HUES64 (cell line): ENCODE results near the gene LEUTX.
"Not testable (repeated sequence)": the region's sequence is repeated elsewhere in the genome, so short reads cannot be mapped to it uniquely, and the experiment has no call there.

Source experiments
- H3K27ac ChIP-seq: 2 replicates; pipeline ENCODE4 v1.7.0; 2013; ENCODE audit warnings: low read depth, low read length, inconsistent platforms
- H3K27me3 ChIP-seq: 2 replicates; pipeline ENCODE4 v1.6.1; 2013; ENCODE audit warnings: mild to moderate bottlenecking, low read length; ENCODE audit not compliant: insufficient read depth
- H3K36me3 ChIP-seq: 2 replicates; pipeline ENCODE4 v1.6.1; 2013; ENCODE audit warnings: mild to moderate bottlenecking, low read length; ENCODE audit not compliant: insufficient read depth
- H3K4me1 ChIP-seq: 2 replicates; pipeline ENCODE4 v1.6.1; 2013; ENCODE audit warnings: mild to moderate bottlenecking, low read length, moderate library complexity; ENCODE audit not compliant: insufficient read depth
- H3K4me3 ChIP-seq: 2 replicates; pipeline ENCODE4 v1.5.1; 2013; ENCODE audit warnings: mild to moderate bottlenecking, low read length, moderate library complexity
- H3K9ac ChIP-seq: 2 replicates; pipeline ENCODE4 v1.6.1; 2013; ENCODE audit warnings: mild to moderate bottlenecking, low read depth, low read length
- H3K9me3 ChIP-seq: 2 replicates; pipeline ENCODE4 v1.6.1; 2013; ENCODE audit warnings: low read depth, low read length; ENCODE audit not compliant: insufficient read depth
- WGBS: fragments of 150-250, 120-280 bp; methylation state at CpG from one replicate; pipeline ENCODE4 v1.1.7; 2013; ENCODE audit warnings: missing lambda C conversion rate; 5-methylcytosine and 5-hydroxymethylcytosine counted together

LEUTX gene

GRCh38 chr19:39746836-39747529, 31.7 kb upstream of the LEUTX start:
- no peaks in the 10 kb centered on the region for H3K36me3 ChIP-seq
- no peak overlapping the region for H3K27ac ChIP-seq
- H3K4me1 ChIP-seq: no peaks in the 10 kb centered on the region
- no peaks in the 10 kb centered on the region for H3K9me3 ChIP-seq
- no peak overlapping the region for H3K4me3 ChIP-seq
- no peak overlapping the region for H3K9ac ChIP-seq
- peaks cover 14% of the 10 kb centered on the region; the same call in 1 of the 2 replicates for H3K27me3 ChIP-seq
- 84% methylated on average over 4 of the region's 4 CpGs for WGBS

GRCh38 chr19:39749981-39750380, 28.7 kb upstream of the LEUTX start:
- Histone ChIP-seq H3K36me3 (no peaks in the 10 kb centered on the region), H3K9ac (no peak overlapping the region), H3K27ac (no peak overlapping the region), H3K4me3 (no peak overlapping the region), H3K27me3 (0 out of 2 replicates have a peak, but pooled peaks cover 9% of the 10 kb centered on the region), H3K4me1 (no peaks in the 10 kb centered on the region), H3K9me3 (no peaks in the 10 kb centered on the region)
- 87% methylated on average over 5 of the region's 5 CpGs for WGBS

GRCh38 chr19:39752390-39752789, 26.3 kb upstream of the LEUTX start:
- Histone ChIP-seq H3K4me3 (no peak overlapping the region), H3K27me3 (peaks cover 10% of the 10 kb centered on the region; the same call in 1 of the 2 replicates), H3K4me1 (no peaks in the 10 kb centered on the region), H3K36me3 (no peaks in the 10 kb centered on the region), H3K27ac (no peak overlapping the region), H3K9ac (no peak overlapping the region), H3K9me3 (no peaks in the 10 kb centered on the region)

GRCh38 chr19:39752795-39753194, 25.9 kb upstream of the LEUTX start:
- H3K9ac ChIP-seq: no peak overlapping the region
- H3K36me3 ChIP-seq: no peaks in the 10 kb centered on the region
- no peak overlapping the region for H3K27ac ChIP-seq
- no peak overlapping the region for H3K4me3 ChIP-seq
- H3K9me3 ChIP-seq: no peaks in the 10 kb centered on the region
- H3K4me1 ChIP-seq: no peaks in the 10 kb centered on the region
- H3K27me3 ChIP-seq: peaks cover 11% of the 10 kb centered on the region

GRCh38 chr19:39754544-39754943, 24.1 kb upstream of the LEUTX start:
- no peak overlapping the region for H3K27ac ChIP-seq
- H3K27me3 ChIP-seq: peaks cover 12% of the 10 kb centered on the region
- H3K36me3 ChIP-seq: no peaks in the 10 kb centered on the region
- H3K9me3 ChIP-seq: no peaks in the 10 kb centered on the region
- WGBS: 93% methylated on average over 1 of the region's 2 CpGs
- H3K9ac ChIP-seq: no peak overlapping the region
- H3K4me3 ChIP-seq: no peak overlapping the region
- H3K4me1 ChIP-seq: no peaks in the 10 kb centered on the region

- 67% methylated on average over 3 of the region's 3 CpGs for WGBS
These were observed 23.7 kb upstream of the LEUTX start for GRCh38 chr19:39754971-39755370.

GRCh38 chr19:39759457-39760184, 19.0 kb upstream of the LEUTX start:
- Histone ChIP-seq H3K27ac (no peak overlapping the region), H3K4me1 (no peaks in the 10 kb centered on the region), H3K27me3 (peaks cover 12% of the 10 kb centered on the region), H3K4me3 (no peak overlapping the region), H3K9ac (no peak overlapping the region), H3K9me3 (no peaks in the 10 kb centered on the region), H3K36me3 (no peaks in the 10 kb centered on the region)
- WGBS: 93% methylated on average over 4 of the region's 4 CpGs

More at GRCh38 chr19:39754971-39755370, 23.7 kb upstream of the LEUTX start:
- Histone ChIP-seq H3K27me3 (peaks cover 12% of the 10 kb centered on the region), H3K4me3 (no peak overlapping the region), H3K9ac (no peak overlapping the region), H3K9me3 (no peaks in the 10 kb centered on the region), H3K36me3 (no peaks in the 10 kb centered on the region), H3K27ac (no peak overlapping the region), H3K4me1 (no peaks in the 10 kb centered on the region)

GRCh38 chr19:39761851-39762250, 16.8 kb upstream of the LEUTX start:
- not testable (repeated sequence) for H3K9ac ChIP-seq, H3K27me3 ChIP-seq, H3K4me1 ChIP-seq, H3K9me3 ChIP-seq, H3K27ac ChIP-seq, H3K4me3 ChIP-seq, H3K36me3 ChIP-seq
- WGBS: 93% methylated on average over 1 of the region's 1 CpG

- peaks cover 16% of the 10 kb centered on the region for H3K4me1 ChIP-seq
- H3K9me3 ChIP-seq: 0 out of 2 replicates have a peak, but pooled peaks cover 5% of the 10 kb centered on the region
- 48% methylated on average over 15 of the region's 16 CpGs for WGBS
- no peak overlapping the region for H3K9ac ChIP-seq
- no peaks in the 10 kb centered on the region for H3K36me3 ChIP-seq
- no peak overlapping the region for H3K27ac ChIP-seq
- no peak overlapping the region for H3K4me3 ChIP-seq
- no peaks in the 10 kb centered on the region for H3K27me3 ChIP-seq
These were observed 13.3 kb upstream of the LEUTX start for GRCh38 chr19:39765091-39766076.

- H3K4me3 ChIP-seq: no peak overlapping the region
- H3K27ac ChIP-seq: no peak overlapping the region
- H3K9ac ChIP-seq: no peak overlapping the region
- no peaks in the 10 kb centered on the region for H3K27me3 ChIP-seq
- H3K4me1 ChIP-seq: peaks cover 16% of the 10 kb centered on the region
- WGBS: 79% methylated on average over 8 of the region's 8 CpGs
- no peaks in the 10 kb centered on the region for H3K36me3 ChIP-seq
- H3K9me3 ChIP-seq: 0 out of 2 replicates have a peak, but pooled peaks cover 5% of the 10 kb centered on the region
These were observed 10.3 kb upstream of the LEUTX start for GRCh38 chr19:39768334-39768733.

- 63% methylated on average over 4 of the region's 4 CpGs for WGBS
- Histone ChIP-seq H3K9ac (no peak overlapping the region), H3K4me1 (peaks cover 16% of the 10 kb centered on the region), H3K4me3 (no peak overlapping the region), H3K27me3 (no peaks in the 10 kb centered on the region), H3K36me3 (no peaks in the 10 kb centered on the region), H3K9me3 (0 out of 2 replicates have a peak, but pooled peaks cover 5% of the 10 kb centered on the region), H3K27ac (no peak overlapping the region)
These were observed 9.9 kb upstream of the LEUTX start for GRCh38 chr19:39768786-39769185.
